Smooth muscle cell (in vitro differentiated cells): ENCODE data around the gene LTK. TPM values are rescaled to one million over a fixed set of nuclear protein-coding genes. Genes with fewer than 3 reads are reported as not detected.

Experiments used
- DNase-seq: peaks from one replicate; lab custom pipeline; 2025; ENCODE audit not compliant: unreplicated experiment; lab: John Stamatoyannopoulos, UW
- H2AFZ ChIP-seq: fragments of 200-600 bp; sonication (generic); 2 replicates; pipeline ENCODE4 v1.6.0; 2016; ENCODE audit warnings: antibody characterized with exemption, low read depth, mild to moderate bottlenecking
- H3F3A ChIP-seq: fragments of 200-600 bp; sonication (generic); 2 replicates; pipeline ENCODE4 v1.6.0; 2017; ENCODE audit warnings: antibody characterized with exemption, low read depth
- H3K27ac ChIP-seq: fragments of 200-600 bp; sonication (generic); 2 replicates; pipeline ENCODE4 v1.5.1; 2016; ENCODE audit warnings: low read depth, mild to moderate bottlenecking
- H3K27me3 ChIP-seq: fragments of 200-600 bp; sonication (generic); 2 replicates; pipeline ENCODE4 v1.6.1; 2016; ENCODE audit warnings: low read depth, mild to moderate bottlenecking
- H3K36me3 ChIP-seq: fragments of 200-600 bp; sonication (generic); 2 replicates; pipeline ENCODE4 v1.5.1; 2016; ENCODE audit warnings: low read depth
- H3K4me1 ChIP-seq: fragments of 200-600 bp; sonication (generic); 2 replicates; pipeline ENCODE4 v1.5.1; 2016; ENCODE audit warnings: low read depth
- H3K4me2 ChIP-seq: fragments of 200-600 bp; sonication (generic); 2 replicates; pipeline ENCODE4 v1.6.0; 2016; ENCODE audit warnings: mild to moderate bottlenecking
- H3K4me3 ChIP-seq: fragments of 200-600 bp; sonication (generic); 2 replicates; pipeline ENCODE4 v1.5.1; 2016; ENCODE audit warnings: mild to moderate bottlenecking
- H3K79me2 ChIP-seq: fragments of 200-600 bp; sonication (generic); 2 replicates; pipeline ENCODE4 v1.6.0; 2016; ENCODE audit warnings: low read depth, mild to moderate bottlenecking
- H3K9ac ChIP-seq: fragments of 200-600 bp; sonication (generic); 2 replicates; pipeline ENCODE4 v1.6.0; 2016; ENCODE audit warnings: low read depth
- H3K9me3 ChIP-seq: fragments of 200-600 bp; sonication (generic); replicated peaks from 2 replicates; pipeline ENCODE4 v1.5.1; 2016; ENCODE audit warnings: low read depth
- H4K20me1 ChIP-seq: fragments of 200-600 bp; sonication (generic); 2 replicates; pipeline ENCODE4 v1.6.0; 2016; ENCODE audit warnings: low read depth
- WGBS: methylation state at CpG from one replicate; pipeline ENCODE4 v1.1.7; 2016; ENCODE audit warnings: low lambda C conversion rate; 5-methylcytosine and 5-hydroxymethylcytosine counted together
- polyA plus RNA-seq: library from polyadenylated mRNA; unstranded; fragments of >200 nt; fragmentation: Nextera tagmentation; extraction: Ambion mirVana; gene quantifications from 2 replicates; pipeline ENCODE4 v1.2.1, GENCODE V29; 2016
- total RNA-seq: library from RNA; depleted of rRNA; stranded (reverse); fragments of >200 nt; gene quantifications from 2 replicates; pipeline ENCODE4 v1.2.3, GENCODE V29; 2014
- TF ChIP-seq, protein P1 (sequence below): fragments of 200-600 bp; sonication (generic); IDR thresholded peaks from 2 replicates; pipeline ENCODE4 v1.5.1; 2017; ENCODE audit warnings: borderline replicate concordance, mild to moderate bottlenecking, antibody characterized with exemption; ENCODE audit not compliant: insufficient read depth, poor library complexity, severe bottlenecking

Gene LTK
- total and polyA plus RNA-seq, 2 experiments from 2014 or later, result 1.2 to 1.6 TPM

DNA sequence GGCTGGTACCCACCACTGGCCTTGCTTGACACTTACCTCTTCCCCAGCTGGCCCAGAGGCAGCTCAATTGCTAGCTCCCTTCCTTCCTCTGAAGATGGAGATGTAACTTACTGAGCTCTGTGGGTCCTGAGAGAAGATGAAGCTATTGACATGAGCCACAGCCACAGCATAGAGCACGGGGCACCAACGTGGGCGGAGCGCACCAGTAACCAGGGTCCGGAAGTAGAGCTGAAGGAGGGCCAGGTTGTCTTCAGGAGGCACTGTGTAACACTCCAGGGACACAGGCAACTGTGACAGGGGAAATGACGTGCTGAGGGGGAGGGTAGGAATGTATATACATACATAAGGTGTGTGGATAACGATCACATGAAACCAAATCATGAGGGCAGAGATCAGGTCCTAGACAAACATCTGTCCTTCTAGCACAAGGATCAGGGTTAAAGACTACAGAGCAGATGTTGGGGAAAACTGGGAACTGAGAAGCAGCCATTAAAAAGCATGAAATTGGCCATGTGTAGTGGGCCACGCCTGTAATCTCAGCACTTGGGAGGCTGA lies 4.3 kb upstream of the LTK start:
- Histone ChIP-seq H3K4me2 (no peak overlapping the region), H3K4me3 (no peak overlapping the region), H3F3A (no peaks in the 10 kb centered on the region), H3K27me3 (peaks cover 7% of the 10 kb centered on the region), H3K9me3 (no peaks in the 10 kb centered on the region), H4K20me1 (no peaks in the 10 kb centered on the region), H3K4me1 (peaks cover 10% of the 10 kb centered on the region), H3K27ac (no peak overlapping the region), H3K79me2 (no peaks in the 10 kb centered on the region), H3K9ac (no peak overlapping the region), H3K36me3 (no peaks in the 10 kb centered on the region), H2AFZ (no peak overlapping the region)
- 97% methylated on average over 8 of the region's 8 CpGs for WGBS
- TF ChIP-seq, protein P1, sequence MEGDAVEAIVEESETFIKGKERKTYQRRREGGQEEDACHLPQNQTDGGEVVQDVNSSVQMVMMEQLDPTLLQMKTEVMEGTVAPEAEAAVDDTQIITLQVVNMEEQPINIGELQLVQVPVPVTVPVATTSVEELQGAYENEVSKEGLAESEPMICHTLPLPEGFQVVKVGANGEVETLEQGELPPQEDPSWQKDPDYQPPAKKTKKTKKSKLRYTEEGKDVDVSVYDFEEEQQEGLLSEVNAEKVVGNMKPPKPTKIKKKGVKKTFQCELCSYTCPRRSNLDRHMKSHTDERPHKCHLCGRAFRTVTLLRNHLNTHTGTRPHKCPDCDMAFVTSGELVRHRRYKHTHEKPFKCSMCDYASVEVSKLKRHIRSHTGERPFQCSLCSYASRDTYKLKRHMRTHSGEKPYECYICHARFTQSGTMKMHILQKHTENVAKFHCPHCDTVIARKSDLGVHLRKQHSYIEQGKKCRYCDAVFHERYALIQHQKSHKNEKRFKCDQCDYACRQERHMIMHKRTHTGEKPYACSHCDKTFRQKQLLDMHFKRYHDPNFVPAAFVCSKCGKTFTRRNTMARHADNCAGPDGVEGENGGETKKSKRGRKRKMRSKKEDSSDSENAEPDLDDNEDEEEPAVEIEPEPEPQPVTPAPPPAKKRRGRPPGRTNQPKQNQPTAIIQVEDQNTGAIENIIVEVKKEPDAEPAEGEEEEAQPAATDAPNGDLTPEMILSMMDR, result no peak
- DNase-seq, result no peak

DNA sequence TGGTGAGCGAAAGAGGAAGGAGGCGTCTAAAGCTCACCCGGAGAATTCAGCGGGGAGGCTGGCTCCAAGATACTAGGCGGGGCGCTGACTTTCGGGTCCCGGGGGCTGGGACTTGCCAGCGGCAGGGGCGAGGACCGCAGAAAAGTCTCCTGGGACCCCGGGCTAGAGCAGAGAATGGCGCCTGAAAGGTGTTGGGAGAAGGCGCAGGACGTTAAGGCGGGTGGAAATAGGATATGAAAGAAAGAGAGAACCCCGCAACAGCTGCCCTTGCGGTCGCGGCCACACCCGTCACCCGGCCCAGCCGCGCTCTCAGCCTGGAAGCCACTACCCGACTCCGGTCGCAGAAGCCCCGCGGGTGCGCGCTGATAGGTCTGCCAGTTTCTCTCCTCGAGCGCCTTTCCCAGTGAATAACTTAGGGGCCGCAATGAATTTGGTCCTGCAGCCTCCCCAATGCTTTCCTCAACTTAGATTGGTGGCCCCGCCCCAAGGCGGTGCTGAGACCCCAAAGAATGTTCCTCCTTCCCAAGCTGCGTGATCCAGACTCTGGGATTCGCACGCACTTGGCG lies 604 bp downstream of the LTK start:
- H3F3A ChIP-seq, result no peaks in the 10 kb centered on the region
- WGBS, result 4% methylated on average over 40 of the region's 40 CpGs
- peaks cover 24% of the 10 kb centered on the region for H3K4me1 ChIP-seq
- H2AFZ ChIP-seq, result no peak overlapping the region
- peak overlapping the region; percentile 40 for H3K4me3 ChIP-seq
- H3K36me3 ChIP-seq, result no peaks in the 10 kb centered on the region
- H3K79me2 ChIP-seq, result no peaks in the 10 kb centered on the region
- H3K9me3 ChIP-seq, result no peaks in the 10 kb centered on the region
- no peaks in the 10 kb centered on the region for H4K20me1 ChIP-seq
- peaks cover 56% of the 10 kb centered on the region for H3K27me3 ChIP-seq
- no peak overlapping the region for H3K9ac ChIP-seq
- DNase-seq, result no peak
- H3K27ac ChIP-seq, result no peak overlapping the region
- TF ChIP-seq, protein P1, result no peak
- H3K4me2 ChIP-seq, result peak overlapping the region; percentile 88

DNA sequence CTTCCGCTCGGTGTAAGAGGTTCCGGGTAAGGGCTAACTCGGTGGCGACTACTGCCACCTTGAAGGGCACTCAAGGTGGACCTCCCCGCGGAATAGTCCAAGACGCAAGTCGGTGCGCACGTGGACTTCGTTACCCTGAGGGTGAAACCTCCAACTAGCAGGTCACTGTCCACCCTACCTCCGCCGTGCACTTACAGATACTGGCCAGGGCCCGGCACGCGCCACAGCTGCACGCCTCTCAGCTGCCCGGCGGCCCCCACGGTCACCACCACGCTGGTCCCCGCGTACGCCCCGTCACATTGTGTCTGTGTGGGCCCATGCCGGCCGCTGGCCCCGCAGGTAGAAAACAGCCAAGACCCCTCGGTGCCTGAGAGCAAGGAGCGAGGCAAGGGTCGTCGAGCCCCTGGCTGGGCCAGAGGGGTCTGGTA lies 1.1 kb downstream of the LTK start:
- H3K79me2 ChIP-seq, result no peaks in the 10 kb centered on the region
- H2AFZ ChIP-seq, result no peak overlapping the region
- peak overlapping the region; percentile 88 for H3K4me2 ChIP-seq
- no peaks in the 10 kb centered on the region for H3F3A ChIP-seq
- no peaks in the 10 kb centered on the region for H3K36me3 ChIP-seq
- no peak for DNase-seq
- no peak overlapping the region for H3K9ac ChIP-seq
- 20% methylated on average over 31 of the region's 33 CpGs for WGBS
- peaks cover 60% of the 10 kb centered on the region for H3K27me3 ChIP-seq
- TF ChIP-seq, protein P1, result no peak
- no peak overlapping the region for H3K27ac ChIP-seq
- H4K20me1 ChIP-seq, result no peaks in the 10 kb centered on the region
- peak overlapping the region; percentile 40 for H3K4me3 ChIP-seq
- H3K9me3 ChIP-seq, result no peaks in the 10 kb centered on the region
- peaks cover 24% of the 10 kb centered on the region for H3K4me1 ChIP-seq

DNA sequence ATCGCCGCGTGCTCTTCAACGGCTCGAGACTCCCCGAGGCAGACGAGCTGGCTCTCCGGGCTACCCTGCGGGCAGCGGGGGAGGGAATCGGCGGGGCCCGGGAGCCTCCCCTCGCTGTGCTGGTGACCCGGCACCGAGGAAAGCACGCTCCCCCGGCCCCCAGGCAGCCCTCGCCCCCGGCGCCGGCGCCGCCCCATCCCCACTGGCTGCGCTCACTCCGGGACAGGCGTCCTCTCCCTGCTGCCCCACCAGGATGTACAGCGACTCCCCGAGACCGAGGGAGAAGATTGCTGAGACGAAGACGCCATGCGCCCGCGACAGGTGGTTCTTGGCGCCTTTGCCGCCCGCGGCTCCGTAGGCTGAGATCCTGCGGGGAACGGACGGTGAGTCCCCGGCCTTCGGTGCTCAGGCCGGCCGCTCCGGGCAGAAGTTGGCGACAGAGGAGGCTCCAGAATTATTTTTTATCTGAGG lies 1.7 kb downstream of the LTK start:
- H3K27me3 ChIP-seq, result peaks cover 64% of the 10 kb centered on the region
- H3K36me3 ChIP-seq, result no peaks in the 10 kb centered on the region
- WGBS, result 7% methylated on average over 25 of the region's 49 CpGs
- no peaks in the 10 kb centered on the region for H3K79me2 ChIP-seq
- no peaks in the 10 kb centered on the region for H4K20me1 ChIP-seq
- H3K4me1 ChIP-seq, result peaks cover 24% of the 10 kb centered on the region
- no peaks in the 10 kb centered on the region for H3K9me3 ChIP-seq
- no peak overlapping the region for H3K27ac ChIP-seq
- no peaks in the 10 kb centered on the region for H3F3A ChIP-seq
- TF ChIP-seq, protein P1, result no peak
- peak overlapping the region; percentile 88 for H3K4me2 ChIP-seq
- H3K4me3 ChIP-seq, result peak overlapping the region; percentile 18
- no peak overlapping the region for H3K9ac ChIP-seq
- H2AFZ ChIP-seq, result no peak overlapping the region
- DNase-seq, result no peak
